HCT116 (cell line): ENCODE data around the gene PHF21B. TPM values are rescaled to one million over a fixed set of nuclear protein-coding genes. Genes with fewer than 3 reads are reported as not detected.

Experiments used
- ATAC-seq: fragments of 200-7000 bp; cut with Tn5 transposase; 2 replicates; pipeline ENCODE4 v1.9.1; 2020; ENCODE audit warnings: mild to moderate bottlenecking, moderate library complexity
- BruUV-seq: library from RNA; stranded (reverse); fragments of 400-500 nt; replicated peaks from 2 replicates; lab custom pipeline; 2021; lab: Mats Ljungman, UMichigan
- CTCF ChIA-PET: fragments of 300-600 bp; sonication (Branson Sonifier 250); formaldehyde crosslinking; loops from one replicate; lab custom pipeline; 2021; ENCODE audit warnings: antibody characterized with exemption; lab: Charles Lee
- POLR2A ChIA-PET: fragments of 300-600, 350-600 bp; sonication (Branson Sonifier 250); formaldehyde crosslinking; loops from one replicate; lab custom pipeline; 2021; ENCODE audit warnings: antibody characterized with exemption; lab: Charles Lee
- RAD21 ChIA-PET, 2 experiments: fragments of 300-600 bp; sonication (Branson Sonifier 250); formaldehyde crosslinking; loops; one replicate each; lab custom pipeline; 2023; ENCODE audit warnings: low total read pairs in 2 of 2; ENCODE audit not compliant: uncharacterized antibody in 2 of 2, unreplicated experiment in 2 of 2, low non-redundant PET in 1 of 2; lab: Charles Lee
- DNase-seq: peaks from one replicate; pipeline ENCODE4 v3.0.0-alpha.2; 2010; ENCODE audit warnings: low read depth, low spot score
- H2AFZ ChIP-seq: fragments of 200-600 bp; shearing (Covaris generic), sonication (generic); 2 replicates; pipeline ENCODE4 v1.6.1; 2017; ENCODE audit warnings: low read depth, mixed run types, mixed read lengths, antibody characterized with exemption, low read length; ENCODE audit not compliant: poor library complexity, severe bottlenecking
- H3K27ac ChIP-seq: 2 replicates; pipeline ENCODE4 v1.5.1; 2012; ENCODE audit warnings: low read depth, low read length
- H3K27me3 ChIP-seq: fragments of 200-600 bp; sonication (generic); 2 replicates; pipeline ENCODE4 v1.6.1; 2016; ENCODE audit warnings: mixed run types, low read length, mixed read lengths; ENCODE audit not compliant: insufficient read depth
- H3K36me3 ChIP-seq, 2 experiments: fragments of 200-500 bp in 1 of 2; fragments of 200-600 bp in 1 of 2; sonication (Bioruptor generic) in 1 of 2; sonication (generic) in 1 of 2; 2 replicates each; pipeline versions ENCODE4 v1.5.1 to v1.6.1; 2014 to 2016; ENCODE audit warnings: low read length in 2 of 2, inconsistent platforms in 1 of 2, mixed read lengths in 1 of 2, mixed run types in 1 of 2; ENCODE audit not compliant: insufficient read depth in 2 of 2, control insufficient read depth in 1 of 2
- H3K4me1 ChIP-seq, 2 experiments: fragments of 200-600 bp in 1 of 2; sonication (generic) in 1 of 2; 2 replicates each; pipeline versions ENCODE4 v1.5.1 to v1.6.1; 2012 to 2017; ENCODE audit warnings: low read length in 2 of 2, inconsistent platforms in 1 of 2, mild to moderate bottlenecking in 1 of 2, mixed read lengths in 1 of 2, mixed run types in 1 of 2, moderate library complexity in 1 of 2; ENCODE audit not compliant: insufficient read depth in 2 of 2, control insufficient read depth in 1 of 2
- H3K4me2 ChIP-seq: fragments of 200-600 bp; sonication (generic); 2 replicates; pipeline ENCODE4 v1.6.1; 2017; ENCODE audit warnings: mixed run types, low read length, mixed read lengths
- H3K4me3 ChIP-seq, 2 experiments: fragments of 200-600 bp in 1 of 2; sonication (generic) in 1 of 2; replicated peaks in 1 of 2; 2 replicates each; pipeline ENCODE4 v1.5.1; 2011 to 2016; ENCODE audit warnings: low read length in 2 of 2, control low read depth in 1 of 2, low read depth in 1 of 2, mild to moderate bottlenecking in 1 of 2, mixed read lengths in 1 of 2, mixed run types in 1 of 2
- H3K79me2 ChIP-seq: fragments of 200-600 bp; sonication (generic); 2 replicates; pipeline ENCODE4 v1.6.1; 2017; ENCODE audit warnings: mild to moderate bottlenecking, mixed run types, low read length, moderate library complexity, mixed read lengths; ENCODE audit not compliant: insufficient read depth
- H3K9ac ChIP-seq: fragments of 200-600 bp; sonication (generic); 2 replicates; pipeline ENCODE4 v1.6.1; 2016; ENCODE audit warnings: low read length, mixed read lengths
- H3K9me2 ChIP-seq: fragments of 200-600 bp; sonication (generic), shearing (Covaris generic); 2 replicates; pipeline ENCODE4 v1.6.1; 2017; ENCODE audit warnings: mixed run types, mild to moderate bottlenecking, moderate library complexity; ENCODE audit not compliant: insufficient read depth
- H3K9me3 ChIP-seq, 2 experiments: fragments of 200-500 bp in 1 of 2; fragments of 200-600 bp in 1 of 2; sonication (Bioruptor generic) in 1 of 2; sonication (generic) in 1 of 2; 2 replicates each; pipeline ENCODE4 v1.6.1; 2014 to 2017; ENCODE audit warnings: low read length in 2 of 2, mixed read lengths in 2 of 2, inconsistent platforms in 1 of 2, low read depth in 1 of 2, mild to moderate bottlenecking in 1 of 2, mixed run types in 1 of 2, moderate library complexity in 1 of 2; ENCODE audit not compliant: control insufficient read depth in 1 of 2, insufficient read depth in 1 of 2
- H4K20me1 ChIP-seq: fragments of 200-600 bp; sonication (generic), shearing (Covaris generic); 2 replicates; pipeline ENCODE4 v1.6.1; 2017; ENCODE audit warnings: mixed run types, mild to moderate bottlenecking, moderate library complexity; ENCODE audit not compliant: insufficient read depth
- CBX3 ChIP-seq: IDR thresholded peaks from 2 replicates; pipeline ENCODE4 v1.6.1; 2012; ENCODE audit warnings: low read depth
- CEBPB ChIP-seq: IDR thresholded peaks from 2 replicates; pipeline ENCODE4 v1.6.1; 2012; ENCODE audit warnings: low read depth
- EGR1 ChIP-seq: IDR thresholded peaks from 2 replicates; pipeline ENCODE4 v1.6.1; 2012; ENCODE audit warnings: low read depth
- ELF1 ChIP-seq: IDR thresholded peaks from 2 replicates; pipeline ENCODE4 v1.6.1; 2012; ENCODE audit warnings: low read depth, borderline replicate concordance
- EZH2 ChIP-seq: fragments of 200-600 bp; sonication (generic); IDR thresholded peaks from 2 replicates; pipeline ENCODE4 v1.6.1; 2017; ENCODE audit warnings: antibody characterized with exemption, mixed run types
- EZH2phosphoT487 ChIP-seq: fragments of 200-600 bp; IDR thresholded peaks from 2 replicates; pipeline ENCODE4 v1.6.1; 2018; ENCODE audit warnings: antibody characterized with exemption, borderline replicate concordance
- FOSL1 ChIP-seq: IDR thresholded peaks from 2 replicates; pipeline ENCODE4 v1.6.1; 2012; ENCODE audit warnings: low read depth
- POLR2A ChIP-seq: IDR thresholded peaks from 2 replicates; pipeline ENCODE4 v1.7.0; 2011; ENCODE audit warnings: borderline replicate concordance; ENCODE audit not compliant: insufficient read depth, insufficient read length; ENCODE audit errors: extremely low read depth
- POLR2AphosphoS5 ChIP-seq: IDR thresholded peaks from 2 replicates; pipeline ENCODE4 v1.6.1; 2011; ENCODE audit warnings: mild to moderate bottlenecking, low read depth, low read length, moderate library complexity
- RAD21 ChIP-seq: IDR thresholded peaks from 2 replicates; pipeline ENCODE4 v1.6.1; 2012; ENCODE audit warnings: low read depth, mild to moderate bottlenecking
- SIN3A ChIP-seq: IDR thresholded peaks from 2 replicates; pipeline ENCODE4 v1.6.1; 2012; ENCODE audit warnings: low read depth
- SRF ChIP-seq: IDR thresholded peaks from 2 replicates; pipeline ENCODE4 v1.6.1; 2012; ENCODE audit warnings: low read depth
- TCF7L2 ChIP-seq: IDR thresholded peaks from 2 replicates; pipeline ENCODE4 v1.7.0; 2011; ENCODE audit warnings: borderline replicate concordance, inconsistent platforms; ENCODE audit not compliant: insufficient read depth, insufficient read length; ENCODE audit errors: extremely low read depth
- YY1 ChIP-seq: IDR thresholded peaks from 2 replicates; pipeline ENCODE4 v1.6.1; 2011; ENCODE audit warnings: low read length, low read depth, moderate library complexity, mild to moderate bottlenecking; ENCODE audit not compliant: insufficient replicate concordance; ENCODE audit errors: extremely low read depth
- ZFX ChIP-seq: fragments of 450-650 bp; IDR thresholded peaks from 2 replicates; pipeline ENCODE4 v1.6.1; 2017
- ZNF274 ChIP-seq: fragments of 200-500 bp; sonication (Bioruptor generic); IDR thresholded peaks from 2 replicates; pipeline ENCODE4 v1.6.1; 2014; ENCODE audit warnings: mild to moderate bottlenecking, low read depth, low read length, inconsistent platforms
- intact Hi-C: fragments of 100-400 bp; cut with micrococcal nuclease; formaldehyde crosslinking; loops from 2 replicates; pipeline ENCODE4 v1.10.0; 2022
- total RNA-seq: library from RNA; stranded (reverse); gene quantifications from one replicate; pipeline ENCODE4 v1.2.1, GENCODE V29; 2021; ENCODE audit not compliant: unreplicated experiment
- TF ChIP-seq, protein P1 (sequence below), 3 experiments: fragments of 200-600 bp in 1 of 3; sonication (generic) in 1 of 3; IDR thresholded peaks in 2 of 3; conservative IDR thresholded peaks in 1 of 3; 2 replicates each; pipeline ENCODE4 v1.5.1; 2012 to 2017; ENCODE audit warnings: low read depth in 2 of 3, low read length in 2 of 3, antibody characterized with exemption in 1 of 3, borderline replicate concordance in 1 of 3, control low read depth in 1 of 3, mild to moderate bottlenecking in 1 of 3, mixed read lengths in 1 of 3, mixed run types in 1 of 3, moderate library complexity in 1 of 3; ENCODE audit not compliant: insufficient read depth in 1 of 3
- TF ChIP-seq, protein P2 (sequence below): IDR thresholded peaks from 2 replicates; pipeline ENCODE4 v1.6.1; 2012; ENCODE audit warnings: low read depth
- TF ChIP-seq, protein P3 (sequence below): IDR thresholded peaks from 2 replicates; pipeline ENCODE4 v1.6.1; 2012
- TF ChIP-seq, protein P4 (sequence below): IDR thresholded peaks from 2 replicates; pipeline ENCODE4 v1.6.1; 2011; ENCODE audit warnings: mild to moderate bottlenecking, low read length, moderate library complexity; ENCODE audit not compliant: insufficient replicate concordance; ENCODE audit errors: extremely low read depth

Gene PHF21B
- total RNA-seq, 1 experiment from 2014 or later: not detected

DNA sequence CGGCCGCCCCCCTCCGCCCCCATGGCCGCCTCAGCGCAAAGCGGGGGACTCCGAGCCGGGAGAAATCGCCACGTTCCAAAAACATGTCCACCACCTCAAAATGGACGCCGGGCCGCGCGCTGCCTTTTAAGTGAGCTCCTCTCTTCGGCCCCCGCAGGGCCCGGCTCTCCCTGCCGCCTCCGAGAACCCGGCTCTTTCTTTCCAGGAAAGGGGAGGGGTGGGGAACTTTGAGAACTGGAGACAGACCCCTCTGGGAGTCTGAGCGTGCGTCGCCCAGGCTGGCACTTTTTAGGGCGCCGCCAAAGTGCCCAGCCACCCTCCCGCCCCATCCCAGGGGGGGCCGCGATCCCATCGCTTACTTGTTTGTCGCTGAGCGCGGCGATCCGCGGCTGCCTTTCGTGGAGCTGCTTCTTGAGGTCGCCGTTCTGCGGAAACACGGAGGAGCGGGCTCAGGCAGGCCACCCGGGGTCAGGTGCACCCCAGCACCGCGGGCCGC, 1.6 kb downstream of the PHF21B start:
- no TSS peak for BruUV-seq
- intact Hi-C loops: no loop called here
- H4K20me1 ChIP-seq: no peaks in the 10 kb centered on the region
- no peaks in the 10 kb centered on the region for H3K4me1 ChIP-seq
- no peak overlapping the region for H3K9ac ChIP-seq
- H3K9me3 ChIP-seq: no peaks in the 10 kb centered on the region
- ChIA-PET POLR2A (no interaction called here), RAD21 (no interaction called here), CTCF (no interaction called here)
- DNase-seq (no peak), ATAC-seq (no peak)
- no peaks in the 10 kb centered on the region for H3K79me2 ChIP-seq
- H3K9me2 ChIP-seq: no peaks in the 10 kb centered on the region
- TF ChIP-seq TCF7L2 (no peak), SIN3A (no peak), YY1 (no peak), EZH2phosphoT487 (no peak), CBX3 (no peak), CEBPB (no peak), SRF (no peak), FOSL1 (no peak), ZNF274 (no peak), POLR2A (no peak), EGR1 (no peak), ELF1 (no peak), EZH2 (no peak), POLR2AphosphoS5 (no peak), ZFX (no peak), RAD21 (no peak)
- TF ChIP-seq, protein P1, sequence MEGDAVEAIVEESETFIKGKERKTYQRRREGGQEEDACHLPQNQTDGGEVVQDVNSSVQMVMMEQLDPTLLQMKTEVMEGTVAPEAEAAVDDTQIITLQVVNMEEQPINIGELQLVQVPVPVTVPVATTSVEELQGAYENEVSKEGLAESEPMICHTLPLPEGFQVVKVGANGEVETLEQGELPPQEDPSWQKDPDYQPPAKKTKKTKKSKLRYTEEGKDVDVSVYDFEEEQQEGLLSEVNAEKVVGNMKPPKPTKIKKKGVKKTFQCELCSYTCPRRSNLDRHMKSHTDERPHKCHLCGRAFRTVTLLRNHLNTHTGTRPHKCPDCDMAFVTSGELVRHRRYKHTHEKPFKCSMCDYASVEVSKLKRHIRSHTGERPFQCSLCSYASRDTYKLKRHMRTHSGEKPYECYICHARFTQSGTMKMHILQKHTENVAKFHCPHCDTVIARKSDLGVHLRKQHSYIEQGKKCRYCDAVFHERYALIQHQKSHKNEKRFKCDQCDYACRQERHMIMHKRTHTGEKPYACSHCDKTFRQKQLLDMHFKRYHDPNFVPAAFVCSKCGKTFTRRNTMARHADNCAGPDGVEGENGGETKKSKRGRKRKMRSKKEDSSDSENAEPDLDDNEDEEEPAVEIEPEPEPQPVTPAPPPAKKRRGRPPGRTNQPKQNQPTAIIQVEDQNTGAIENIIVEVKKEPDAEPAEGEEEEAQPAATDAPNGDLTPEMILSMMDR (IDR thresholded peaks at IDR 0.05 in 2 of 3, conservative IDR thresholded peaks at IDR 0.05 in 1 of 3; ENCODE audit: borderline replicate concordance in 1 of 3, insufficient read depth in 1 of 3, low read depth in 2 of 3, low read length in 2 of 3): no peak
- TF ChIP-seq, protein P2, sequence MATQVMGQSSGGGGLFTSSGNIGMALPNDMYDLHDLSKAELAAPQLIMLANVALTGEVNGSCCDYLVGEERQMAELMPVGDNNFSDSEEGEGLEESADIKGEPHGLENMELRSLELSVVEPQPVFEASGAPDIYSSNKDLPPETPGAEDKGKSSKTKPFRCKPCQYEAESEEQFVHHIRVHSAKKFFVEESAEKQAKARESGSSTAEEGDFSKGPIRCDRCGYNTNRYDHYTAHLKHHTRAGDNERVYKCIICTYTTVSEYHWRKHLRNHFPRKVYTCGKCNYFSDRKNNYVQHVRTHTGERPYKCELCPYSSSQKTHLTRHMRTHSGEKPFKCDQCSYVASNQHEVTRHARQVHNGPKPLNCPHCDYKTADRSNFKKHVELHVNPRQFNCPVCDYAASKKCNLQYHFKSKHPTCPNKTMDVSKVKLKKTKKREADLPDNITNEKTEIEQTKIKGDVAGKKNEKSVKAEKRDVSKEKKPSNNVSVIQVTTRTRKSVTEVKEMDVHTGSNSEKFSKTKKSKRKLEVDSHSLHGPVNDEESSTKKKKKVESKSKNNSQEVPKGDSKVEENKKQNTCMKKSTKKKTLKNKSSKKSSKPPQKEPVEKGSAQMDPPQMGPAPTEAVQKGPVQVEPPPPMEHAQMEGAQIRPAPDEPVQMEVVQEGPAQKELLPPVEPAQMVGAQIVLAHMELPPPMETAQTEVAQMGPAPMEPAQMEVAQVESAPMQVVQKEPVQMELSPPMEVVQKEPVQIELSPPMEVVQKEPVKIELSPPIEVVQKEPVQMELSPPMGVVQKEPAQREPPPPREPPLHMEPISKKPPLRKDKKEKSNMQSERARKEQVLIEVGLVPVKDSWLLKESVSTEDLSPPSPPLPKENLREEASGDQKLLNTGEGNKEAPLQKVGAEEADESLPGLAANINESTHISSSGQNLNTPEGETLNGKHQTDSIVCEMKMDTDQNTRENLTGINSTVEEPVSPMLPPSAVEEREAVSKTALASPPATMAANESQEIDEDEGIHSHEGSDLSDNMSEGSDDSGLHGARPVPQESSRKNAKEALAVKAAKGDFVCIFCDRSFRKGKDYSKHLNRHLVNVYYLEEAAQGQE: no peak
- TF ChIP-seq, protein P3, sequence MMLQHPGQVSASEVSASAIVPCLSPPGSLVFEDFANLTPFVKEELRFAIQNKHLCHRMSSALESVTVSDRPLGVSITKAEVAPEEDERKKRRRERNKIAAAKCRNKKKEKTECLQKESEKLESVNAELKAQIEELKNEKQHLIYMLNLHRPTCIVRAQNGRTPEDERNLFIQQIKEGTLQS: no peak
- TF ChIP-seq, protein P4, sequence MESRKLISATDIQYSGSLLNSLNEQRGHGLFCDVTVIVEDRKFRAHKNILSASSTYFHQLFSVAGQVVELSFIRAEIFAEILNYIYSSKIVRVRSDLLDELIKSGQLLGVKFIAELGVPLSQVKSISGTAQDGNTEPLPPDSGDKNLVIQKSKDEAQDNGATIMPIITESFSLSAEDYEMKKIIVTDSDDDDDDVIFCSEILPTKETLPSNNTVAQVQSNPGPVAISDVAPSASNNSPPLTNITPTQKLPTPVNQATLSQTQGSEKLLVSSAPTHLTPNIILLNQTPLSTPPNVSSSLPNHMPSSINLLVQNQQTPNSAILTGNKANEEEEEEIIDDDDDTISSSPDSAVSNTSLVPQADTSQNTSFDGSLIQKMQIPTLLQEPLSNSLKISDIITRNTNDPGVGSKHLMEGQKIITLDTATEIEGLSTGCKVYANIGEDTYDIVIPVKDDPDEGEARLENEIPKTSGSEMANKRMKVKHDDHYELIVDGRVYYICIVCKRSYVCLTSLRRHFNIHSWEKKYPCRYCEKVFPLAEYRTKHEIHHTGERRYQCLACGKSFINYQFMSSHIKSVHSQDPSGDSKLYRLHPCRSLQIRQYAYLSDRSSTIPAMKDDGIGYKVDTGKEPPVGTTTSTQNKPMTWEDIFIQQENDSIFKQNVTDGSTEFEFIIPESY: no peak
- H3K27me3 ChIP-seq: 0 out of 2 replicates have a peak, but pooled peaks cover 4% of the 10 kb centered on the region
- no peak overlapping the region for H3K4me3 ChIP-seq
- no peaks in the 10 kb centered on the region for H3K36me3 ChIP-seq
- H3K4me2 ChIP-seq: no peak overlapping the region
- H2AFZ ChIP-seq: no peak overlapping the region
- no peak overlapping the region for H3K27ac ChIP-seq
